Upper lobe of right lung (tissue), 1 donor: ENCODE results near the gene JMJD4. TPM values are rescaled to one million over a fixed set of nuclear protein-coding genes. Genes with fewer than 3 reads are reported as not detected.

Experiments
- ATAC-seq: fragments of 200-7000 bp; cut with Tn5 transposase; one replicate; pipeline ENCODE4 v1.9.1; 2020; ENCODE audit warnings: mild to moderate bottlenecking, moderate library complexity
- DNase-seq: peaks from one replicate; pipeline ENCODE4 v3.0.0-alpha.2; 2020
- H3K27ac ChIP-seq: fragments of 200-600 bp; one replicate; pipeline ENCODE4 v1.8.0; 2022
- H3K27me3 ChIP-seq: fragments of 200-600 bp; one replicate; pipeline ENCODE4 v1.8.0; 2022; ENCODE audit warnings: mild to moderate bottlenecking
- H3K36me3 ChIP-seq: fragments of 200-600 bp; one replicate; pipeline ENCODE4 v1.8.0; 2022
- H3K4me1 ChIP-seq: fragments of 200-600 bp; one replicate; pipeline ENCODE4 v1.8.0; 2022
- H3K4me3 ChIP-seq: fragments of 200-600 bp; one replicate; pipeline ENCODE4 v1.8.0; 2022; ENCODE audit warnings: mild to moderate bottlenecking
- H3K9me3 ChIP-seq: fragments of 200-600 bp; one replicate; pipeline ENCODE4 v1.8.0; 2022
- CTCF ChIP-seq: fragments of 200-600 bp; IDR thresholded peaks from one replicate; pipeline ENCODE4 v1.8.0; 2022; ENCODE audit warnings: antibody characterized with exemption
- intact Hi-C: fragments of 100-400 bp; cut with DNase I; formaldehyde crosslinking; loops from one replicate; pipeline ENCODE4 v1.11.0; 2022
- total RNA-seq: library from RNA; stranded (reverse); fragmentation: NEBNext Ultra II Directional; extraction: Animal tissue kit (Norgen Biotek cat#: 25700); gene quantifications from one replicate; pipeline ENCODE4 v1.2.1, GENCODE V29; 2021
- donor health status: DM: no; HTN: yes; CAD: no; lungs with severe emphysema.

JMJD4 gene
- total RNA-seq, 1 donor from 2014 or later, result 15.1 TPM

- no peak overlapping the region for H3K27ac ChIP-seq
- DNase-seq (peak; percentile 42), ATAC-seq (no peak)
- no peak for TF ChIP-seq CTCF
- H3K36me3 ChIP-seq, result peaks cover 5% of the 10 kb centered on the region
- no peak overlapping the region for H3K4me3 ChIP-seq
- no peaks in the 10 kb centered on the region for H3K4me1 ChIP-seq
- H3K9me3 ChIP-seq, result no peaks in the 10 kb centered on the region
- intact Hi-C loops, result no loop called here
- no peaks in the 10 kb centered on the region for H3K27me3 ChIP-seq
Measured at GRCh38 chr1:227774821-227775661, 39.9 kb upstream of the JMJD4 start.

- no peaks in the 10 kb centered on the region for H3K4me1 ChIP-seq
- no peaks in the 10 kb centered on the region for H3K9me3 ChIP-seq
- H3K27me3 ChIP-seq, result no peaks in the 10 kb centered on the region
- H3K36me3 ChIP-seq, result peaks cover 5% of the 10 kb centered on the region
- no peak overlapping the region for H3K4me3 ChIP-seq
- DNase-seq (peak; percentile 59), ATAC-seq (no peak)
- no peak overlapping the region for H3K27ac ChIP-seq
- TF ChIP-seq CTCF, result no peak
- intact Hi-C loops, result no loop called here
Measured at GRCh38 chr1:227774051-227774731, 39.1 kb upstream of the JMJD4 start.

DNA sequence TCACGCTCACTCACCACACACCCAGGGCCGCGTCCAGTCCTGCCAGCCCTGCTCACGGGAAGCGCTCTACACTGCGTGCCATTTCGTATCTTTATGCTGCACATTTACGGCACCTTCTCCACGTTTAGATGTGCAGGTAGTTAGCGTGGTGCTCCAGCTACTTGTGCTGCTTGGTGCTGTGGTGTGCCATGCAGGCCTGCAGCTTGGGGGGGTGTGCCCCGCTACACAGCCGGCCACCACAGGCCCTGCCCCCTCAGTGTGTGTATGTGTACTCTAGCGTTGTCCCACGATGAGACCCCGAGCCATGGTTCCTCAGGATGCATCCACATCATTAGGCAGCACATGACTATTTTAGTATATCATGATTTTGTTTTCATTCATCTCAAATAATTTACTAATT lies 38.5 kb upstream of the JMJD4 start:
- intact Hi-C loops, result no loop called here
- H3K9me3 ChIP-seq, result no peaks in the 10 kb centered on the region
- ATAC-seq, result no peak
- DNase-seq, result peak; percentile 51
- H3K27ac ChIP-seq, result no peak overlapping the region
- no peaks in the 10 kb centered on the region for H3K4me1 ChIP-seq
- H3K27me3 ChIP-seq, result no peaks in the 10 kb centered on the region
- peaks cover 9% of the 10 kb centered on the region for H3K36me3 ChIP-seq
- TF ChIP-seq CTCF, result no peak
- H3K4me3 ChIP-seq, result no peak overlapping the region

DNA sequence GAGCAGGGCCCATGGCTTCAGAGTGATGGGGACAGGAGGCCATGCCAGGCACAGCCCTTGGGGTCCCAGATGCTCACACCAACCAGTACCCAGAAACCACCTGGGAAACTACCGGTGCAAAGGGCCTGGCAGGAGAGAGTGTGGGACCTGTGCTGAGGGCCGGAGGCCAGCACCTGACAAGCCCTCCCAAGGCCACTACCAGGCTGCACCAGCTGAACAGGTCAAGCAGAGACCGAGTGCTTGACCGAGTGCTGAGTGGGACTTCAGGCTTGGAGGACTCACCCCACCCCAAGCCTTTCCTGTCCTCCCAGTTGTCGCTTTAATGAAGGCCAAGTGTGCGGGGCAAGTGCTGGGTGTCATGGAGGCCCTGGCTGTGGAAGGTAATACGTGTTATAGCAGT lies 36.7 kb upstream of the JMJD4 start:
- Histone ChIP-seq H3K27me3 (no peaks in the 10 kb centered on the region), H3K4me3 (no peak overlapping the region), H3K9me3 (no peaks in the 10 kb centered on the region), H3K4me1 (no peaks in the 10 kb centered on the region), H3K27ac (no peak overlapping the region), H3K36me3 (peaks cover 11% of the 10 kb centered on the region)
- DNase-seq (peak; percentile 46), ATAC-seq (peak; percentile 41)
- no peak for TF ChIP-seq CTCF
- intact Hi-C loops, result no loop called here

DNA sequence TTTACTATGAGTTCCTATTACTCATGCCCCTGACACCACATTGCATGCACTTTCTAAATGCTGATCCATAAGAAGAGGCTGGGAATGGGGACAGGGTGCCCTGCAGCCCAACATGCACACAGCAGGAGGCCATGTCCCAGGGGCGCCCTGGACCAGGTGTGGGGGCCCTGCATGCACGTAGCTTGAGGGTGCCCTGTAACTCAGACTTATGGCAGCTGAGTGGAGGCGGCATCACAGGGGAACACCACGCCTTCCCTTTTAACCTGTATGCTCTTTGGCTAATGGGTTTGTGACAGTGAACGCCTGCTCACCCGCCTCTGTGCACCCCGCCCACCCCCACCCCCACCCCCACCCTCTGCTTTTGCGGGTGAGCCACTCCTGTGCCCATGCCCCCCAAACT lies 36.2 kb upstream of the JMJD4 start:
- H3K36me3 ChIP-seq, result peaks cover 11% of the 10 kb centered on the region
- no peak overlapping the region for H3K4me3 ChIP-seq
- no peaks in the 10 kb centered on the region for H3K27me3 ChIP-seq
- intact Hi-C loops, result no loop called here
- TF ChIP-seq CTCF, result no peak
- H3K4me1 ChIP-seq, result no peaks in the 10 kb centered on the region
- DNase-seq (peak; percentile 48), ATAC-seq (no peak)
- no peak overlapping the region for H3K27ac ChIP-seq
- no peaks in the 10 kb centered on the region for H3K9me3 ChIP-seq
